HG03135 (cell line): Measurements from ENCODE around the gene TPPP.
"Not testable (repeated sequence)": the region's sequence is repeated elsewhere in the genome, so short reads cannot be mapped to it uniquely, and the experiment has no call there.

Experiments
- ATAC-seq: cut with Tn5 transposase; IDR thresholded peaks from one replicate; pipeline ENCODE4 v1.9.1; 2021; ENCODE audit warnings: mild to moderate bottlenecking, moderate library complexity; ENCODE audit not compliant: unreplicated experiment

Gene TPPP

DNA sequence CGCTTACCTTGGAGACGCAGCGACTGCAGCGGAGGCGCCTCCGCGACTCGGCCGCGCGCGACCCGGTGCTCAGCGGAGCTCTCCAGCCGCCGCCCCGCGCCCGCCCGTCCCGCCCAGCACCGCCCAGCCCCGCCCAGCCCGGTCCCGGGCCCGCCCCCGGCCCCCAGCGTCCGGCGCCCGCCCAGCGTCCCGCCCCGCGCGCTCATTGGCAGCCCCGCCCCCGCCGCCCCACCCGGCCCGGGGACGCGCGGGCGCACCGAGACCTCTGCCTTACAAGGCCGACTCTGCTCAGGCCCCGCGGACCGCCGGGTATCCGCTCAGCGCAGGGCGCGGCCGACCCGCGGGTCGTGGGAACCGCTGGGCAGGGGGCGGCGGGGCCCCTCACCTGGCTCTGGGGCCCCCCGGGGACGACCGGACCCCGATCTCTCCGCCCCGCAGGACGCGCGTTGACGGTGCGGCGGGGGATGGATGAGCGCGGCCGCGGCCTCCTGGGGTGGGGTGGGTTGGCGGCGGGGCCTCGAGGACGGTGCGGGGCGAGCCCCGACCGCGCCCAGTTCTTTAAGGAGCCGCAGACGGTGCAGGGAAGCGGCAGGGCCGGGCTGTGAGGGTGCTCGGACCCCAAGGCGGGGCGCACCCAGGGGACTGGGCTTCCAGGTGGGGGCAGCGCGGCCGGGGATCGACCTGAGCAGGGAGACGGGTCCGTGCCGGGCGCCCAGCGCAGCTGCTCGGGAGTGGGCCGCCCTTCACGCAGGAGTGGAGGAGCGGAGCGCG is at the start of gene TPPP:
TPPP (minus strand) TSS at position 82 of the 771 bp plus-strand sequence. CDS start 15,292 bp downstream, outside the sequence.
- peak; percentile 71 for ATAC-seq

- ATAC-seq = not testable (repeated sequence)
Observed at GRCh38 chr5:742276-742675, 49.1 kb upstream of the TPPP start.

DNA sequence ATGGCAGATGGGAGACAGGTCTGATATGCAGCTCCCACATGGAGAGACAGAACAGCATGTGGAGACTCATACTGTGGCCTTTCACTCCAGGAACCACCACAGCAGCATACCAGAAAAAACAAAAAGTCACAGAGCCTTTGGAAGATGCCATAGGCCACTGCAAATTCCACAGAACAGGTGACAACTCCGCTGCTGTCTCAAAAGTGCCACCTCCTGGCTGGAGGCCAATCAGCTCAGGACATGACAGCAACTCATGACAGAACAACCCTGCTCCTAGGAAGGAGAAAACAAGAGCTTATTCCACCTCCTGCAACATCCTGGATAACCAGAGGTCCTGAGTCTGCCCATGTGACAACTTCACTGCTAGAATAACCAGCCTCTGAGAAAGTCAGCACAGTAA is 41.0 kb upstream of the TPPP start:
- ATAC-seq = not testable (repeated sequence)

DNA sequence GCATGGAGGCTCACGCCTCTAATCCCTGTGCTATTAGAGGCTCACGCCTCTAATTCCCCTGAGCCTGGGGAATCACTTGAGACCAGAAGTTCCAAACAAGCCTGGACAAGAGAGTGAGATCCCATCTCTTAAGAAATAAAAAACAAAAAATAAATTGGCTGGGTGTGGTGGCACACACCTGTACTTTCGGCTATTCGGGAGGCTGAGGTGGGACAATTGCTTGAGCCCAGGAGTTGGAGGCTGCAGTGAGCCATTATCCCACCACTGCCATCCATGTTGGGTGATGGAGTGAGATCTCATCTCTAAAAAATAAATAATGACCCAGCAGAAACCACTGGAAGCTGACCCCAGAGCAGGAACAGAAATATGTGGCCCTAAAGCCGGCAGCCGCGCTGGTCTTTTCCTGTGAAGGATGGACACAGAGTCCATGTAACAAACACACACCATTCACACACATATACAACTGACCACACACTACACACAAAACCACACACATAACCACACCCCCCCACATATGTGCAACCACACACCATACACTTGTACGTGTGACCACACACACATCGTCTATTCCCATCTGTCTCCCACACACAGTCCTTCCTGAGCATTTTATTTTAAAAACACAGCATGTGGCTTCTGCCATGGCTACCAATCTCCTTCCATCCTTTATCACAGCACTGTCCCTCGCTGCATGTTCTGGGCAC is 39.8 kb upstream of the TPPP start:
- not testable (repeated sequence) for ATAC-seq

GRCh38 chr5:729225-729624 is 36.1 kb upstream of the TPPP start:
- ATAC-seq = not testable (repeated sequence)

- not testable (repeated sequence) for ATAC-seq
Observed at GRCh38 chr5:727087-727486, 33.9 kb upstream of the TPPP start.

DNA sequence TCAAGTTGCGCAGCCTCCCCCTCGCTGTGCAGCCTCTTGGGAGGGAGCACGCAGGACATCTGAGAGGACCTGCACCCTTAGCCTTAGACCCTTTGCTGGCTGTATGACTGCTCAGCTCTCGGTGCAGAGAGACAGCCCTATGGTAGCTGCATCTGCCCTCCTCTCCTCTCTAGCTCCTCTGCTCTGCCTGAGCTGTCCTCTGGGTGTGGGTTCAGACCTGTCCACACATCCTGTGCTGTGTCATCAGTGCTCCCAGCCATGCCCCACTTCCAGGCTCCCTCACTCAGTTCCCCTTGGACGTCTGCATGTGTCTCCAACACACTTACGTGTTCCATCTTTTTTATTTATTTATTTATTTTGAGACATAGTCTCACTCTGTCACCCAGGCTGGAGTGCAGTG is 30.7 kb upstream of the TPPP start:
- ATAC-seq = not testable (repeated sequence)

DNA sequence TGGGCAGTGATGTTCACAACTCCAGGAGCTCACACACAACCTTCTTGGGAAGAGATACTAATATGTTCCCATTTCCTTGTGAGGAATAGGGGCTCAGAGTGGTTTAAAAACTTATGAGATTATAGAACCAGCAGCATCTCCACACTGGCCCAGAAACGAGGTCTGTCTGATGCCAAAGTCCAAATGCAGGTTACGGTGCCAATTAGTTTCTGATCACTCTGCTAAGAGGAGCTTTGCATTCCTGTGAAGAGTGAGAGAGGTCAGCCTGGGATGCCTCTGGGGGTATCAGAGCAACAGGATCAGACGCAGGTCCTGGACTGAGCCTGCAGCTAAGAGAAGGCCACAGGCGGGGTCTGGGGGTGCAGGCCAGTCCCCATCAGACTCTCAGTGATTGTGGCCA is 30.2 kb upstream of the TPPP start:
- ATAC-seq = not testable (repeated sequence)

DNA sequence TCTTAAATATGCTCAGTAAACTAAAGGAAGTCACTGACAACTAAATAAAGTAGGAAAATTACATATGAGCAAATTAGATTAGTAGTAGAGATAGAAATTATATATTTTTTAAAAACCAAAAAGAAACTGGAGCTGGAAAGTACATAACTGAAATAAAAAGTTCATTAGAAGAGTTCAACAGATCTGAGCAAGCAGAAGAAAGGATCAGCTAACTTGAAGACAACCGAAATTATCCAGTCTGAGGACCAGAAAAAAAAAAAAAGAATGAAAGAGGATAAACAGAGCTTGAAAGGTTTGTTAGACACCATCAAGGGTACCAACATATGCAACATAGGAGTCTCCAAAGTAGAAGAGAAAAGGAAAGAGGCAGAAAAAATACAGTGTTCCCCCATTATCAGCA is 26.2 kb upstream of the TPPP start:
- not testable (repeated sequence) for ATAC-seq

GRCh38 chr5:717143-717542 is 24.0 kb upstream of the TPPP start:
- ATAC-seq = no peak

DNA sequence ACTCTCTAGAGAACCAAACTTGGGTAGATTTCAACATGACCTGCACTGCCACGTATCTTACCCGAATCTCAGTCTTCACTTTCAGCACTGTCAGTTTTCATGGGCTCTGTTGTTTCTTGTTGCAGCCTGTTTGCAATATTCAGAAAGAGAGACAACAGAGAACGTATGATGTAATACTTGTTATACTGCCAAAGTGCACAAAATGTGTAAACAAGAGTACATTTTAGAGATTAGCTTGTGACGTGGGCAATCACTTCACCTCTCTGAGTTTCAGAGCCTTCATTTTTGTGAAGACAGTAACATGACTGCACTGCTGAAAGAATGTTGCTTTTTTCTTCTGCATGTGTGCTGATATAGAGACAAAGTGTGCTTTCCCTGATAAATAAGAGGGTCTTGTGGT is 23.6 kb upstream of the TPPP start:
- ATAC-seq = not testable (repeated sequence)

DNA sequence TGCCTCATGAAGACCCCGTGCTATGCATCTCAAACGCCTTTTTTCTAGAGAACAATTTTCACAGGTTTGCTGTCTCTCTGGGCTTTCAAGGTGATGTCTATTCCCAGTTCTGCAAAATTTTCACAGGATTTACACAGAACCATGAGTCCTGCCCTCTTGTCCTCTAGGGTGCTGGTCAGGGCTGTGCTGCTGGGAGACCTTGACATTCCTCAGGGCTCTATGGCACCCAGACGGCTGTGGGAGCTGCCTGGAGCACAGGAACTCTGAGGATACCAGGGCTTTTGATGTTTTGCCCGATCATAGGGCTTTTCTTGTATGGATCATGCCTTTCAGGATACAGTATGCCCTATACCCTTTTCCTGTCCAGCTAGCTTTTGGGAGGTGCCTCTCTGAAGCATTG is 22.5 kb upstream of the TPPP start:
- ATAC-seq = not testable (repeated sequence)

- not testable (repeated sequence) for ATAC-seq
Observed at GRCh38 chr5:714215-715118, 21.3 kb upstream of the TPPP start.

DNA sequence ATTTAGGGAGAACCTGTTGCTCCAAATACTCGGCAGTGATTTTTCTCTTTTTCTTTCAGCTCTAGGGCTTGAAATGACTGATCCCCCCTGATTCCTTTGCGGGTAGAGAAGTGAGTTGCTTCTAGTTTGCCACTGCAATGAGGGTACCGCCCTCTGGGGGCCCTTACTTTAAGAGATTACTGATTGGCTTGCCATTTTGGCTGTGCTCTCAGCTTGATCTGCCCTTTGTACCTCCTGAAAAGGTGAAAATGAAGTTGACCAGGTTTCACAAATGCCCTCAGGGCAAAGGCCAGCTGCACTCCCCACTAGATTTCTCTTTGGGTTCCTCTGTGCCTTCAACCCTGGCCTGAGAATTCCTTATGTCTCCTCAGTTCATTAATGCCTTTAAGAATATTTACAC is 20.5 kb upstream of the TPPP start:
- ATAC-seq = not testable (repeated sequence)

- not testable (repeated sequence) for ATAC-seq
Observed at GRCh38 chr5:708848-709517, 15.8 kb upstream of the TPPP start.

DNA sequence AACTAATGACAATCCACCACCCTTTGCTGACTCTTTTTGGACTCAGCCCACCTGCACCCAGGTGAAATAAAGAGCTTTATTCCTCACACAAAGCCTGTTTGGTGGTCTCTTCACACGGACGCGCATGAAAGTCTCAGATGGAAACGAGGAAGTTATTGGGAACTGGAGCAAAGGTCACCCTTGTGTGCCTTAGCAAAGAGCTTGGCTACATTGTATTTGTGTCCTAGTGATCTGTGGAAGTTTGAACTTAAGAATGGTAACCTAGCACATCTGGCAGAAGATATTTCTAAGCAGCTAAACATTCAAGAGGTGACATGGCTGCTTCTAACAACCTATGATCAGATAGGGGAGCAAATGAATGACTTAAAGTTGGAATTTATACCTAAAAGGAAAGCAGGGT is 15.2 kb upstream of the TPPP start:
- not testable (repeated sequence) for ATAC-seq

DNA sequence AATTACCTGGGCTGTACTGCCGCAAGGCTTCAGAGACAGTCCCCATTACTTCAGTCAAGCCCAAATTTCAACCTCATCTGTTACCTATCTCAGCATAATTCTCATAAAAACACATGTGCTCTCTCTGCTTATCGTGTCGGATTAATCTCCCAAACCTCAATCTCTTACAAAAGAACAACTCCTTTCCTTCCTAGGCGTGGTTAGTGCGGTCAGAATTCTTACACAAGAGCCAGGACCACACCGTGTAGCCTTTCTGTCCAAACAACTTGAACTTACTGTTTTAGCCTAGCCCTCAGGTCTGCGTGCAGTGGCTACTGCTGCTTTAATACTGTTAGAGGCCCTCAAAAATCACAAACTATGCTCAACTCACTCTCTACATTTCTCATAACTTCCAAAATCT is 13.0 kb upstream of the TPPP start:
- ATAC-seq = not testable (repeated sequence)

GRCh38 chr5:696753-697702 is 3.9 kb upstream of the TPPP start:
- not testable (repeated sequence) for ATAC-seq

- not testable (repeated sequence) for ATAC-seq
Observed at GRCh38 chr5:696191-696590, 3.0 kb upstream of the TPPP start.
